Measurements from ENCODE around the gene RIOK2.
A peak's percentile ranks its signal among the peaks of the same experiment; 100 is the strongest.

Gene RIOK2

GRCh38 chr5:97125125-97125683 is 57.8 kb downstream of the RIOK2 start:
- DNase-seq (ENCODE audit: low spot score): no peak

GRCh38 chr5:97124335-97124734 is 58.7 kb downstream of the RIOK2 start:
- peak; percentile 47 for DNase-seq (ENCODE audit: low spot score)

GRCh38 chr5:97121848-97122247 is 61.2 kb downstream of the RIOK2 start:
- no peak for DNase-seq (ENCODE audit: low spot score)

GRCh38 chr5:97120195-97120594 is 62.9 kb downstream of the RIOK2 start:
- DNase-seq (ENCODE audit: low spot score): no peak

GRCh38 chr5:97119007-97119390 is 64.0 kb downstream of the RIOK2 start:
- no peak for DNase-seq (ENCODE audit: low spot score)

GRCh38 chr5:97118261-97119006 is 64.6 kb downstream of the RIOK2 start:
- no peak for DNase-seq (ENCODE audit: low spot score)

GRCh38 chr5:97115932-97116331 is 67.1 kb downstream of the RIOK2 start:
- DNase-seq (ENCODE audit: low spot score): no peak

GRCh38 chr5:97112230-97112629 is 70.8 kb downstream of the RIOK2 start:
- DNase-seq (ENCODE audit: low spot score): no peak

GRCh38 chr5:97111616-97112015 is 71.4 kb downstream of the RIOK2 start:
- peak; percentile 92 for DNase-seq (ENCODE audit: low spot score)

GRCh38 chr5:97111004-97111403 is 72.0 kb downstream of the RIOK2 start:
- peak; percentile 11 for DNase-seq (ENCODE audit: low spot score)

Data from SW480 (cell line).